Ascending aorta (tissue), 2 donors: ENCODE results near the gene PPP2R5C. TPM values are rescaled to one million over a fixed set of nuclear protein-coding genes. Genes with fewer than 3 reads are reported as not detected.
A peak's percentile ranks its signal among the peaks of the same experiment; 100 is the strongest.

ENCODE experiments used
- DNase-seq, 2 donors: peaks; one replicate each; pipeline ENCODE4 v3.0.0-alpha.2; 2019; ENCODE audit warnings: low spot score in 2 of 2
- H3K27ac ChIP-seq, 2 donors: fragments of 200-600 bp; sonication (generic); one replicate each; pipeline ENCODE4 v1.5.1; 2016 to 2017; ENCODE audit warnings: mild to moderate bottlenecking in 1 of 2
- H3K27me3 ChIP-seq: fragments of 200-600 bp; sonication (generic); one replicate; pipeline ENCODE4 v1.5.1; 2017
- H3K36me3 ChIP-seq, 2 donors: fragments of 200-600 bp; sonication (generic); one replicate each; pipeline ENCODE4 v1.5.1; 2016
- H3K4me1 ChIP-seq, 2 donors: fragments of 200-600 bp; sonication (generic); one replicate each; pipeline ENCODE4 v1.5.1; 2016 to 2017; ENCODE audit warnings: mild to moderate bottlenecking in 1 of 2
- H3K4me3 ChIP-seq, 2 donors: fragments of 200-600 bp; sonication (generic); one replicate each; pipeline ENCODE4 v1.5.1; 2016 to 2017; ENCODE audit warnings: mild to moderate bottlenecking in 1 of 2
- H3K9me3 ChIP-seq, 2 donors: fragments of 200-600 bp; sonication (generic); one replicate each; pipeline ENCODE4 v1.5.1; 2016
- intact Hi-C: fragments of 100-400 bp; cut with DNase I; formaldehyde crosslinking; loops from one replicate; pipeline ENCODE4 v1.15.1; 2023
- total RNA-seq: library from RNA; depleted of rRNA; stranded (reverse); fragments of >200 nt; gene quantifications from one replicate; pipeline ENCODE4 v1.1.0, GENCODE V29; 2016
- TF ChIP-seq, protein P1 (sequence below), 3 experiments: fragments of 200-600 bp in 2 of 3; fragments of 450-650 bp in 1 of 3; sonication (generic) in 2 of 3; IDR thresholded peaks; one replicate each; pipeline ENCODE4 v1.5.1; 2016 to 2019; ENCODE audit warnings: antibody characterized with exemption in 3 of 3, mild to moderate bottlenecking in 1 of 3, moderate library complexity in 1 of 3

The PPP2R5C gene
- total RNA-seq, 1 donor from 2014 or later: 45.6 TPM

DNA sequence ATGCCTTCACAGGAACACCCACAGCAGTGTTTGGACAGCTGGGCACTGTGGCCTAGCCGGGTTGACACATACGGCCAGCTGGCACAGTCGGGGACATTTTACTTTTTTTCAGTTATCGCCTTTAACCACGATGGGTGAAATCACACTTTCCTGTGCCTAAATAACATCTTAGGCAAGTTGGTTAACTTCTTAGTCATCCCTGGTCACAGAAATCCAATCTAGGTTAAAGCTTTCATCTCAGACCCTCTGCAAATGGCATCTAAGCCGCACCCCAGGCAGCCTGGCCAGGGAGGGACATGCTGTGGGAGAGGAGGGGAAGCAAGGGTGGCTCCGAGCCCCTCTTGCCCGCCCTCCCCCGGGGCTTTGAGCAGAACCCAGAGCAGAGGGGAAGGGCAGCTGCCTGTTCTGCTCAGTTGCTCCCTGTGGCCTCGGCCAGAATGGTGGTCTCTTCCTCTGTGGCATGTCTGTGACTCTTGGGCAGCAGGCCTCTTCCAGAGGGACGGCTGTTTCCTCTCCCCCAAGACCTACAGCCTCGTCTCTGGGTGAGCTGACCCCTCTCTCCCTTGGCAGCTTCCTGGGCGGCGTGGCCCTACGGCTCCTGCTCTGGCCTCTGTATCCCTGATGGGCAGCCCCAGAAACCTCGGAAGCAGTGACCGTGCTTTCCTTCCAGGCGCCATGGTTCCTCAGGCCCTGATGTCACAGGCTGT, 117.5 kb downstream of the PPP2R5C start:
- intact Hi-C loops: no loop called here
- Histone ChIP-seq H3K4me1 (peaks cover 0 to 3% of the 10 kb centered on the region in 2 donors), H3K36me3 (peaks cover 14 to 31% of the 10 kb centered on the region in 2 donors), H3K4me3 (no peak overlapping the region), H3K27me3 (no peaks in the 10 kb centered on the region), H3K9me3 (no peaks in the 10 kb centered on the region), H3K27ac (no peak overlapping the region)
- TF ChIP-seq, protein P1, sequence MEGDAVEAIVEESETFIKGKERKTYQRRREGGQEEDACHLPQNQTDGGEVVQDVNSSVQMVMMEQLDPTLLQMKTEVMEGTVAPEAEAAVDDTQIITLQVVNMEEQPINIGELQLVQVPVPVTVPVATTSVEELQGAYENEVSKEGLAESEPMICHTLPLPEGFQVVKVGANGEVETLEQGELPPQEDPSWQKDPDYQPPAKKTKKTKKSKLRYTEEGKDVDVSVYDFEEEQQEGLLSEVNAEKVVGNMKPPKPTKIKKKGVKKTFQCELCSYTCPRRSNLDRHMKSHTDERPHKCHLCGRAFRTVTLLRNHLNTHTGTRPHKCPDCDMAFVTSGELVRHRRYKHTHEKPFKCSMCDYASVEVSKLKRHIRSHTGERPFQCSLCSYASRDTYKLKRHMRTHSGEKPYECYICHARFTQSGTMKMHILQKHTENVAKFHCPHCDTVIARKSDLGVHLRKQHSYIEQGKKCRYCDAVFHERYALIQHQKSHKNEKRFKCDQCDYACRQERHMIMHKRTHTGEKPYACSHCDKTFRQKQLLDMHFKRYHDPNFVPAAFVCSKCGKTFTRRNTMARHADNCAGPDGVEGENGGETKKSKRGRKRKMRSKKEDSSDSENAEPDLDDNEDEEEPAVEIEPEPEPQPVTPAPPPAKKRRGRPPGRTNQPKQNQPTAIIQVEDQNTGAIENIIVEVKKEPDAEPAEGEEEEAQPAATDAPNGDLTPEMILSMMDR (IDR thresholded peaks at IDR 0.05): no peak
- no peak for DNase-seq

DNA sequence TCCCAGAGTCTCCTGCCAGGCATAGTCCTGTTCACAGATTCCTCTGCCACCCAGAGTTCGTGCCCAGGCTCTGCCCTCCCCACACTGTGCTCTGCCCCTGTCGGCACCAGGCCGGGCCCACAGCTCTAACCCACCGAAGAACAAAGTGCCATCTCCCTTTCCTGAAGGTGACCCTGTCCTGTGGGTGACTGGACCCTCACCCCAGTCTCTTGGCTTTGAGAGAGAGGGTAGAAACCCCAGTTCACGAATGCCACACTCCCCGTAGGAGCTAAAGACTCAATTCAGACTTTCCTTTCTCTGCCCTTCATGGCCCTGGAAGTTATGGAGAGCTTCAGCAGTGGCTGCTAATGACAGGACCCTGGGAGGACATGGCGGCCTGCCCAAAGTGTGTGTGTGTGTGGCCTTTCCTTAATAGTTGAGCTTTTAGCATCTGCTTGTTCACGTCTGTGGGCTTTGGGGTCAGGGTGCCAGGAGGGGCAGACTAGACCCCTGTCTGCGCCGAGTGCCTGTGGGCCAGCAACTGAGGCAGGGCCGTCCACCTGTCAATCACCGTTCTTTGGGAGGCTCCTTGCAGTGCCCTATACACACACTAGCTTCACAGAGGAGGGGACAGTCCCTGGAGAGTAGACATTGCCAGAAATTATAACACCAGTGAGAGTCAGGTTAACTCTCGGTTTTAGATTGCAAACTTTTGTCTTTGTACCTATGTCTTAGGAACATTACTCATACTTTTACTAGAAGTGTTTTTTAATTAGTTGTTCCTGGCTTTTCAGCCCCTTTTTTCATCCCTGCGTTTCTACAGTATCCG, 118.2 kb downstream of the PPP2R5C start:
- TF ChIP-seq, protein P1 (IDR thresholded peaks at IDR 0.05): no peak

DNA sequence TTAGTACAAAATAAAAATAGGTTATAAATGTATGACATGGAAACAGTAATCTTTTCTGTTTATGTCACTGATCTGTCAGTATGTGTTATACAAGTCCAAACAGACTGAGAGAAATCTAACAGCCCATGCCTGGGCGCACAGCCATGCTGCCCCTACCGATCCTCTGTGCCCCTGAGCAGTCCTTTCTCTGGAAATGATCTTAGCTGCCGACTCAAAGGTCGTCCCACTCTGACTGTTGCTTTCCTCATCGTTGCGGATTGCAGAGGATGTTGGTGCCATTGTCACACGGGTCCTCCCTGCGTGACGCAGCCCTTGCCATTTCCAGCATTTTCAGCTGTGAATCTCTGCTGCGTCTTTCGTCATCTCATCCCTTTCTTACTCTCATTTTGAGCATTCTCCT, 119.9 kb downstream of the PPP2R5C start:
- H3K9me3 ChIP-seq: no peaks in the 10 kb centered on the region
- DNase-seq: peak in 1 of 2 donors; percentile 52

More for the DNA sequence above, 118.2 kb downstream of the PPP2R5C start:
- Histone ChIP-seq H3K27me3 (no peaks in the 10 kb centered on the region), H3K4me1 (peaks cover 0 to 3% of the 10 kb centered on the region in 2 donors), H3K27ac (no peak overlapping the region), H3K36me3 (peaks cover 22 to 39% of the 10 kb centered on the region in 2 donors), H3K9me3 (no peaks in the 10 kb centered on the region), H3K4me3 (no peak overlapping the region)
- intact Hi-C loops: no loop called here
- no peak for DNase-seq

DNA sequence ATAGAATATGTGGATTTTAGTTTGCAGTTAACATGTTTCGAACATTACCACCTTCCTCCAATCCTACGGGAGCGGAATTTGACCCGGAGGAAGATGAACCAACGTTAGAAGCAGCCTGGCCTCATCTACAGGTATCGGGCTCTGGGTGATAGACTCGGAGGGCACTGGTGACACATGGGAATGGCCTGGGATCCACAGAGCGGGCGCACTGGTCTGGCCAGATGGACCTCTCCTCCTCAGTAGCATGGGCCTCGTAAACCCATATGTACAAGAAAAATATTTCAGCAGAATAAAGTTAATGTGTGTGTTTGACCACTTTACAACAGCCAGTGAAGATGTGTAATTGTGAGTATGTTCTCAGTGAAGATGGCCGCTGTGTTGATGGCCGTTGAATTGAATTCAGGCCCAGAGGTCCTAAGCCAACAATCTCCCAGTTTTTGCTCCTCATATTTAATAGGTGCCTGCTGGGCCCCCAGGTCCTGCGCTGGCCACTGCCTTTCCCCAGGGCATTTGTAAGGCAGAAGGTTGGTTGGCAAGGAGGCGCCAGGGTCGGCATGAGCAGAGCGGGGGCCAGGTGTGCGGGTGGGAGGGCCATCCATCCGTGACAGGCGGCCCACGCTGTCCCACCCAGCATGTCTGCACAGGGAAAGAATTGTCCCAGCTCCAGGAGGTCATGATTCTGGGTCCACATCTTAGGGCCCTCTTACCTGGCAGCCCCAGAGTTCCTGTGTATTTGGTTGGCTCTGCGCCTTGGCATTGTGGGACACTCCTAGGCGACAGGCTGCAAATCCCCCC, 120.8 kb downstream of the PPP2R5C start:
- no peaks in the 10 kb centered on the region for H3K9me3 ChIP-seq
- no peak overlapping the region for H3K4me3 ChIP-seq
- H3K4me1 ChIP-seq: no peaks in the 10 kb centered on the region
- intact Hi-C loops: no loop called here
- no peak overlapping the region for H3K27ac ChIP-seq
- H3K27me3 ChIP-seq: no peaks in the 10 kb centered on the region
- TF ChIP-seq, protein P1 (IDR thresholded peaks at IDR 0.05): no peak
- H3K36me3 ChIP-seq: peaks cover 35 to 63% of the 10 kb centered on the region in 2 donors
- peak in 1 of 2 donors; percentile 52 for DNase-seq

More for the DNA sequence above, 119.9 kb downstream of the PPP2R5C start:
- no peak overlapping the region for H3K4me3 ChIP-seq
- no peaks in the 10 kb centered on the region for H3K27me3 ChIP-seq
- H3K27ac ChIP-seq: no peak overlapping the region
- H3K4me1 ChIP-seq: no peaks in the 10 kb centered on the region
- H3K36me3 ChIP-seq: peaks cover 32 to 53% of the 10 kb centered on the region in 2 donors
- TF ChIP-seq, protein P1 (IDR thresholded peaks at IDR 0.05): no peak
- intact Hi-C loops: no loop called here

- intact Hi-C loops: no loop called here
- Histone ChIP-seq H3K4me3 (no peak overlapping the region), H3K9me3 (no peaks in the 10 kb centered on the region), H3K36me3 (peaks cover 34 to 77% of the 10 kb centered on the region in 2 donors), H3K27ac (no peak overlapping the region), H3K4me1 (no peaks in the 10 kb centered on the region), H3K27me3 (no peaks in the 10 kb centered on the region)
- TF ChIP-seq, protein P1 (IDR thresholded peaks at IDR 0.05): no peak
- peak in 1 of 2 donors; percentile 24 for DNase-seq
Observed at GRCh38 chr14:101884089-101884933, 122.8 kb downstream of the PPP2R5C start.
